Muscle of back (tissue), 11 donors: ENCODE results near the gene ATP6V1C2. TPM values are rescaled to one million over a fixed set of nuclear protein-coding genes. Genes with fewer than 3 reads are reported as not detected.

Experiments used
- DNase-seq, 3 donors: peaks; one replicate each; pipeline versions ENCODE4 v3.0.0 to v3.0.0-alpha.2; 2013
- polyA plus RNA-seq, 10 donors: library from polyadenylated mRNA; unstranded; fragments of 120-200 nt; gene quantifications; one replicate each; pipeline ENCODE4 v1.2.1, GENCODE V29; 2013; ENCODE audit not compliant: insufficient read length in 10 of 10

The ATP6V1C2 gene
- polyA plus RNA-seq, 10 donors = 1.1 to 5.7 (median 2.8) TPM

DNA sequence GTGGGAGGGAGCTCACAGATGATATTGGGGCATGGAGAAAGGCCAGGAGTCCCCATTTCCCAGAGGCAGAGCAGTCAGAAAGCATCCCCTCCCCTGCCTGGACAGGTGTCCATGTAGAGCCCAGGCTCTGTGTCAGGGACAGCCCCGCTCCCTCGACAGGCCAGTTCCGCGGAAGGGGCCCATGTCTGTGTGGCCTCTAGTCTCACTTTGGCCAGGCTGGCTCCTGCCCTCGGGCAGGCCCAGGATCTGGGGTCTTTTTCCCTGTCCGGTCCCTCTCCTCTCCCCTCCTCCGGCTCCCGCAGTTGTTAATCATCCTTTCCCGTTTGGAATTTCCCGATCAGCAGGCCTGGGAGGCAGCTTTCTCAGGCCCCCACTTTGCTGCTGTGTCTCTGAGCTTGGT, 111.6 kb downstream of the ATP6V1C2 start:
- DNase-seq = no peak

DNA sequence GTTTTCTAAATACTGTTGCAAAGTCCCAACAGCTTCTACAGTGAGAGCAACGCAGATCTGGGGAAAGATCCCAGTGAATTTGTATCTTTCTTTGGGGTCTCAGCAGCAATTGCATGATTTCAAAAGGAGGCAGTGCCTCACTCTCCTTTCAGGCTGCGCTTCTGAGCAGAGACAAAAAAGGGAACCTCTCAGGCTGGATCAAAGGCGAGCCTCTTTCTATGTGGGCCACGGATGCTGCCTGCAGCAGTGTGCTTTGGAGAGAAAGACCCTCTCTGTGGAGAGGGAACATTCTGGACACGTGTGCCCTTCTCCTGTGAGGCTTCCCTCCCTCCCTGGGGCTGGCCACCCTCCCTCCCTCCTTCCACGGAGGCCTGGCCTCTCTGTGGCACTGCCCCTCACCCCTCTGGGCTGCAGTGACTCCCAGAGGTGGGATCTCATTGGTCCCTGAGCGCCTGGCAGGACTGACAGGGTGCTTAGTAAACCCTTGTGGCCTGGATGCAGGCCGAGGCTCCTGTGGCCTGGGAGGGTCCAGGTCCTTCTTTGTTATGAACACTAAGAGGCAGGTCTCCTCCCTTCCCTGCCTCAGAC, 112.7 kb downstream of the ATP6V1C2 start:
- DNase-seq = no peak

Other genes with a start within 250 kb of the ATP6V1C2 start
- 10 to 100 TPM; 14.6 to 21.3 (median 18.1) TPM for gene NOL10, start 31.7 kb upstream of the ATP6V1C2 start, polyA plus RNA-seq
- 100 to 1,000 TPM; 123 to 213 (median 143) TPM for gene PDIA6, start 91.2 kb downstream of the ATP6V1C2 start, polyA plus RNA-seq
- 1 to 10 TPM; 2.8 to 4.5 (median 3.5) TPM for gene KCNF1, start 190.3 kb downstream of the ATP6V1C2 start, polyA plus RNA-seq